Caco-2 (cell line): ENCODE measurements around the gene ADD2. TPM values are rescaled to one million over a fixed set of nuclear protein-coding genes. Genes with fewer than 3 reads are reported as not detected.

Experiments used
- BruUV-seq: library from RNA; stranded (reverse); fragments of 400-500 nt; replicated peaks from 2 replicates; lab custom pipeline; 2021; lab: Mats Ljungman, UMichigan
- CTCF ChIA-PET: fragments of 300-600 bp; sonication (Branson Sonifier 250); formaldehyde crosslinking; loops from one replicate; lab custom pipeline; 2022; ENCODE audit warnings: antibody characterized with exemption; lab: Charles Lee
- POLR2A ChIA-PET: fragments of 300-600 bp; sonication (Branson Sonifier 250); formaldehyde crosslinking; loops from one replicate; lab custom pipeline; 2022; ENCODE audit warnings: antibody characterized with exemption; lab: Charles Lee
- DNase-seq, 2 experiments: peaks; one replicate each; pipeline versions ENCODE4 v3.0.0 to v3.0.0-alpha.2; 2020 to 2022
- H3K27me3 ChIP-seq: replicated peaks from 2 replicates; pipeline ENCODE4 v1.6.0; 2011; ENCODE audit warnings: low read length; ENCODE audit not compliant: control insufficient read depth, insufficient read depth
- H3K36me3 ChIP-seq: 2 replicates; pipeline ENCODE4 v1.5.1; 2011; ENCODE audit warnings: low read length; ENCODE audit not compliant: control insufficient read depth, insufficient read depth
- H3K4me1 ChIP-seq: fragments of 250-450 bp; sonication (Bioruptor Pico); 2 replicates; pipeline ENCODE4 v1.5.1; 2020; ENCODE audit warnings: mild to moderate bottlenecking
- H3K4me3 ChIP-seq: 2 replicates; pipeline ENCODE4 v1.5.1; 2011; ENCODE audit warnings: low read depth, mild to moderate bottlenecking, control low read depth, low read length
- H3K9me3 ChIP-seq: fragments of 250-450 bp; sonication (Bioruptor Pico); 2 replicates; pipeline ENCODE4 v1.5.1; 2020; ENCODE audit warnings: mild to moderate bottlenecking, moderate library complexity
- H3K27ac Mint-ChIP-seq: one replicate; pipeline ENCODE4 v1.8.0; 2022; ENCODE audit warnings: mixed read lengths; ENCODE audit not compliant: unreplicated experiment
- H3K27me3 Mint-ChIP-seq: one replicate; pipeline ENCODE4 v1.8.0; 2022; ENCODE audit warnings: mixed read lengths; ENCODE audit not compliant: insufficient read depth, unreplicated experiment
- H3K36me3 Mint-ChIP-seq: one replicate; pipeline ENCODE4 v1.8.0; 2022; ENCODE audit warnings: mild to moderate bottlenecking, mixed read lengths; ENCODE audit not compliant: insufficient read depth, unreplicated experiment
- H3K4me1 Mint-ChIP-seq: one replicate; pipeline ENCODE4 v1.8.0; 2022; ENCODE audit warnings: low read depth, mixed read lengths; ENCODE audit not compliant: unreplicated experiment
- H3K4me3 Mint-ChIP-seq: one replicate; pipeline ENCODE4 v1.8.0; 2022; ENCODE audit warnings: mild to moderate bottlenecking, moderate library complexity, mixed read lengths; ENCODE audit not compliant: unreplicated experiment
- H3K9me3 Mint-ChIP-seq: one replicate; pipeline ENCODE4 v1.8.0; 2022; ENCODE audit warnings: mixed read lengths; ENCODE audit not compliant: unreplicated experiment
- intact Hi-C: fragments of 100-400 bp; cut with micrococcal nuclease; formaldehyde crosslinking; loops from one replicate; pipeline ENCODE4 v1.10.0; 2022; ENCODE audit not compliant: unreplicated experiment
- total RNA-seq: library from RNA; stranded (reverse); gene quantifications from 2 replicates; pipeline ENCODE4 v1.2.3, GENCODE V29; 2022
- TF ChIP-seq, protein P1 (sequence below), 2 experiments: fragments of 200-600 bp in 1 of 2; IDR thresholded peaks; 1 replicate in 1 of 2; 2 replicates in 1 of 2; pipeline versions ENCODE4 v1.5.1 to v1.8.0; 2011 to 2022; ENCODE audit warnings: antibody characterized with exemption in 1 of 2, control low read depth in 1 of 2, inconsistent platforms in 1 of 2, low read depth in 1 of 2, low read length in 1 of 2, mild to moderate bottlenecking in 1 of 2, moderate library complexity in 1 of 2; ENCODE audit not compliant: insufficient read depth in 1 of 2, severe bottlenecking in 1 of 2, unreplicated experiment in 1 of 2

The ADD2 gene
- total RNA-seq, 1 experiment from 2014 or later = not detected

DNA sequence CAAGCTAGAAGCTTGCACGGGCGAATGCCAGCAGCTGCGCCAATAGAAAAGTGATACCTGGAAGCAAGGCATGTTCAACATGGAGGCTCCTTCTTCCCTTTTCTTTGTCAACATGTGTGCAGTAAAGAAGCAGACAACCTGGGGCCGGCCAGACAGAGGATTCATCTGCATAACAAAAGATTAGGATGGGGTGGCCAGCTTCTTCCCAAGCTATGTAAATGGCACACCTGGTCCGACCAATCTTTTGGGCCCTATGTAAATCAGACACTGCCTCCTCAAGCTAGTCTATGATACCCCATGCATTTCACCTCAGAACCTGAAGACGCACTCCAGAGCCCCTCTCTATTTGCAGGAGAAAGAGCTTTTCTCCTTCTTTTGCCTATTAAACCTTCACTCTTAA lies 148.0 kb downstream of the ADD2 start:
- no peak for DNase-seq
- H3K27me3 ChIP-seq = no peaks in the 10 kb centered on the region; the same call in 1 of the 2 replicates
- H3K4me3 ChIP-seq = no peak overlapping the region
- H3K4me3 Mint-ChIP-seq = no peak overlapping the region
- no peaks in the 10 kb centered on the region for H3K4me1 Mint-ChIP-seq
- no peaks in the 10 kb centered on the region for H3K36me3 Mint-ChIP-seq
- H3K27ac Mint-ChIP-seq = no peak overlapping the region
- no peaks in the 10 kb centered on the region for H3K9me3 Mint-ChIP-seq
- H3K36me3 ChIP-seq = no peaks in the 10 kb centered on the region
- POLR2A ChIA-PET = no interaction called here
- CTCF ChIA-PET = interaction anchor here (1.6 kb wide), 1 partner anchor 316 kb away, joined by 5 read pairs; no protein-coding TSS in a partner anchor
- no peaks in the 10 kb centered on the region for H3K9me3 ChIP-seq
- TF ChIP-seq, protein P1, sequence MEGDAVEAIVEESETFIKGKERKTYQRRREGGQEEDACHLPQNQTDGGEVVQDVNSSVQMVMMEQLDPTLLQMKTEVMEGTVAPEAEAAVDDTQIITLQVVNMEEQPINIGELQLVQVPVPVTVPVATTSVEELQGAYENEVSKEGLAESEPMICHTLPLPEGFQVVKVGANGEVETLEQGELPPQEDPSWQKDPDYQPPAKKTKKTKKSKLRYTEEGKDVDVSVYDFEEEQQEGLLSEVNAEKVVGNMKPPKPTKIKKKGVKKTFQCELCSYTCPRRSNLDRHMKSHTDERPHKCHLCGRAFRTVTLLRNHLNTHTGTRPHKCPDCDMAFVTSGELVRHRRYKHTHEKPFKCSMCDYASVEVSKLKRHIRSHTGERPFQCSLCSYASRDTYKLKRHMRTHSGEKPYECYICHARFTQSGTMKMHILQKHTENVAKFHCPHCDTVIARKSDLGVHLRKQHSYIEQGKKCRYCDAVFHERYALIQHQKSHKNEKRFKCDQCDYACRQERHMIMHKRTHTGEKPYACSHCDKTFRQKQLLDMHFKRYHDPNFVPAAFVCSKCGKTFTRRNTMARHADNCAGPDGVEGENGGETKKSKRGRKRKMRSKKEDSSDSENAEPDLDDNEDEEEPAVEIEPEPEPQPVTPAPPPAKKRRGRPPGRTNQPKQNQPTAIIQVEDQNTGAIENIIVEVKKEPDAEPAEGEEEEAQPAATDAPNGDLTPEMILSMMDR (IDR thresholded peaks at IDR 0.05; ENCODE audit: insufficient read depth in 1 of 2, low read depth in 1 of 2, low read length in 1 of 2, severe bottlenecking in 1 of 2, unreplicated experiment in 1 of 2) = no peak
- intact Hi-C loops = no loop called here
- peaks cover 29% of the 10 kb centered on the region for H3K27me3 Mint-ChIP-seq
- H3K4me1 ChIP-seq = no peaks in the 10 kb centered on the region
- no TSS peak for BruUV-seq

DNA sequence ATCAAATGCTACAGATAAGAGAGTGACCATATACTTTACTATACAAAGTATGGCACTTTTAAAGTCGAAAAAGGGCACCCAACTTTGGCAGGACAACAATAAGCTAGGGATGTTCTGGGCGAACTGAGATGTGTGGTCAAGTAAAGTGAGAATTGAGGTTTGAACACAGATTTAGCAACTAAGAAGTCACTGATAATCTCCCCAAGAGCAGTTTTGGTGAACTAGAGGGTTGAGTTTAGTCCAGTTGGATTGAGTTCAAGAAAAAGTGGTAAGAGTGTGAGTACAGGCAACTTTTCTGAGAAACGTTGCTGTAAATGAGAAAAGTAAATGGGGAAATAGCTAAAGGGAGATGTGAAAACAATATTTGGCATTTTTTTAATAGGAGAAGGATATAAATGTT lies 148.8 kb downstream of the ADD2 start:
- POLR2A ChIA-PET = no interaction called here
- Mint-ChIP-seq H3K9me3 (no peaks in the 10 kb centered on the region), H3K27ac (no peak overlapping the region), H3K4me1 (no peaks in the 10 kb centered on the region), H3K36me3 (no peaks in the 10 kb centered on the region), H3K4me3 (no peak overlapping the region), H3K27me3 (peaks cover 29% of the 10 kb centered on the region)
- no TSS peak for BruUV-seq
- no peaks in the 10 kb centered on the region for H3K36me3 ChIP-seq
- intact Hi-C loops = no loop called here
- H3K4me1 ChIP-seq = no peaks in the 10 kb centered on the region
- no peaks in the 10 kb centered on the region; the same call in 1 of the 2 replicates for H3K27me3 ChIP-seq
- H3K9me3 ChIP-seq = no peaks in the 10 kb centered on the region
- TF ChIP-seq, protein P1 (IDR thresholded peaks at IDR 0.05; ENCODE audit: insufficient read depth in 1 of 2, low read depth in 1 of 2, low read length in 1 of 2, severe bottlenecking in 1 of 2, unreplicated experiment in 1 of 2) = no peak
- CTCF ChIA-PET = interaction anchor here (1.6 kb wide), 1 partner anchor 315 kb away, joined by 5 read pairs; no protein-coding TSS in a partner anchor
- no peak overlapping the region for H3K4me3 ChIP-seq
- DNase-seq = no peak

DNA sequence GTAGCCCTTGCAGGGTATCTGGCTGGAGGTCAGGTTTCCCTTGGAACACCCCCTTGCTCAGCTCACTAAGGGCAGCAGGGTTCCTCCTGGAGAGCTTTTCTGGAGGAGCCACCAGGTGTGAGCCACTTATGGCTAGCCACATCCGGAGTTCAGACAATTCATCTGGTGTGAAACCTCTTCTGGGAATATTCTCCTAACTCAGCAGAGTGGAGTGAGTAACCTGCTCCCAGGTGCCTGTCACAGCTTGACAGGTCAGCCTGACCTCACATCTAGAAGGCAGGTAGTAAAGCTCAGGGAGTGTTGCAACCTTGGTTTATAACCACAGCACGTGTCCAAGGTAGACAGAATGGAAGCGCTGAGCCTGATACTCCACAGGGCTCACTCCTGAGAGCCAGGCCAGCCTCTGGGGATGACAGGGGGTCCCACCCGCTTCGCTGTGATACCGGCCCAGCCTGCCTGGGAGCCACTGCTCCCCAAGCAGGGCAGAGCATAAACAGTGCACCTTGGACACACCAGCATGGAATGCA lies 151.8 kb downstream of the ADD2 start:
- TF ChIP-seq, protein P1 (IDR thresholded peaks at IDR 0.05; ENCODE audit: insufficient read depth in 1 of 2, low read depth in 1 of 2, low read length in 1 of 2, severe bottlenecking in 1 of 2, unreplicated experiment in 1 of 2) = no peak
- Histone ChIP-seq H3K4me1 (no peaks in the 10 kb centered on the region), H3K27me3 (no peaks in the 10 kb centered on the region; the same call in 1 of the 2 replicates), H3K9me3 (no peaks in the 10 kb centered on the region), H3K4me3 (no peak overlapping the region), H3K36me3 (no peaks in the 10 kb centered on the region)
- ChIA-PET CTCF (interaction anchor here (0.6 to 1.0 kb wide), 2 partner anchors 104 to 312 kb away, joined by 3 to 9 read pairs; no protein-coding TSS in a partner anchor), POLR2A (no interaction called here)
- H3K36me3 Mint-ChIP-seq = no peaks in the 10 kb centered on the region
- no TSS peak for BruUV-seq
- no peaks in the 10 kb centered on the region for H3K4me1 Mint-ChIP-seq
- no peak overlapping the region for H3K27ac Mint-ChIP-seq
- H3K9me3 Mint-ChIP-seq = no peaks in the 10 kb centered on the region
- H3K27me3 Mint-ChIP-seq = peaks cover 19% of the 10 kb centered on the region
- H3K4me3 Mint-ChIP-seq = no peak overlapping the region
- peak; percentile 12 to 43 for DNase-seq
- intact Hi-C loops = no loop called here
